Body of pancreas (tissue), 4 donors: ENCODE results near the gene CLIP2.

Experiments
- CTCF ChIP-seq, 7 experiments: fragments of 450-650 bp in 4 of 7; fragments of 200-600 bp in 3 of 7; sonication (generic) in 3 of 7; IDR thresholded peaks; one replicate each; pipeline ENCODE4 v1.5.1; 2016 to 2019; ENCODE audit warnings: antibody characterized with exemption in 7 of 7
- POLR2A ChIP-seq, 3 donors: fragments of 450-650 bp; IDR thresholded peaks; one replicate each; pipeline ENCODE4 v1.6.1; 2016; ENCODE audit warnings: antibody characterized with exemption in 3 of 3, mild to moderate bottlenecking in 2 of 3

GRCh38 chr7:74284781-74285259 is 4.4 kb upstream of the CLIP2 start:
- TF ChIP-seq CTCF (IDR thresholded peaks at IDR 0.05) (no peak), POLR2A (IDR thresholded peaks at IDR 0.05) (no peak)
